Stimulated activated CD8-positive, alpha-beta memory T cell treated with anti-CD3 and anti-CD28 coated beads, Interleukin-12 subunit alpha, Interleukin-12 subunit beta, amount 100 ng/mL, for 4 hours (primary cell): ENCODE measurements around the gene CEBPA.
"Not testable (repeated sequence)": the region's sequence is repeated elsewhere in the genome, so short reads cannot be mapped to it uniquely, and the experiment has no call there.

Experiments used
- DNase-seq: peaks from one replicate; pipeline ENCODE4 v3.0.0-alpha.2; 2020; ENCODE audit warnings: low read depth

The CEBPA gene

GRCh38 chr19:33324628-33325027 lies 22.3 kb upstream of the CEBPA start:
- no peak for DNase-seq

DNA sequence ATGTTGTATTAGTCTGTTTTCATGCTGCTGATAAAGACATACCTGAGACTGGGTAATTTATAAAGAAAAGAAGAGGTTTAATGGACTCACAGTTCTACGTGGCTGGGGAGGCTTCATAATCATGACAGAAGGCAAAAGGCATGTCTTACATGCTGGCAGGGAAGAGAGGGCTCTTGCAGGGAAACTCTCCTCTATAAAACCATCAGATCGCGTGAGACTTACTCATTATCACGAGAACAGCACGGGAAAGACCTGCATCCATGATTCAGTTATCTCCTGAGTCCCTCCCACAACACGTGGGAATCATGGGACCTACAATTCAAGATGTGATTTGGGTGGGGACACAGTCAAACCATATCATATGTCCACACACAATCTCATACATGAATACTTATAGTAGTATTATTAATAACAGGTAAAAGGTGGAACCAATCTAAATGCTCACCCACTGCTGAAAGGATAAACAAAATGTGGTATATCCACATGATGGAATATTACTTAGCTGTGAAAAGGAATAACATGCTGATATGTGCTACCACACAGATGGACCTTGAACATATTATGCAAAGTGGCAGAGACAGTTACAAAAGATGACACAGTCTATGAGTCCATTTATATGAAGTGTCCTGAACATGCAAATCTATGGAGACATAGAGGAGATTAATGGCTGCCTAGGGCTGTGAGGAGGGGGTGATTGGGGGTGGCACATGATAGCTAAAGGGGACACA lies 20.9 kb upstream of the CEBPA start:
- no peak for DNase-seq

GRCh38 chr19:33320636-33321035 lies 18.3 kb upstream of the CEBPA start:
- DNase-seq: no peak

DNA sequence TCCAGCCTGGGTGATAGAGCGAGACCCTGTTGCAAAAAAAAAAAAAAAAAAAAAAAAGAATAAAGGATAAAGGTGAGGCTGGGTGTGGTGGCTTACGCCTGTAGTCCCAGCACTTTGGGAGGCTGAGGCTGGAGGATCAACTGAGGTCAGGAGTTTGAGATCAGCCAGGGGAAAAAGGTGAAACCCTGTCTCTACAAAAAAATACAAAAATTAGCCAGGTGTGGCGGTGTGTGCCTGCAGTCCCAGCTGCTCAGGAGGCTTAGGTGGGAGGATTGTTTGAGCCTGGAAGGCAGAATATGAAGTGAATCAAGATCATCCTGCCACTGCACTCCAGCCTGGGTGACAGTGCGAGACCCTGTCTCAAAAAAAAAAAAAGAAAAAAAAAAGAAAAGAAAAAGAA lies 15.7 kb upstream of the CEBPA start:
- not testable (repeated sequence) for DNase-seq

GRCh38 chr19:33317517-33317916 lies 15.2 kb upstream of the CEBPA start:
- DNase-seq: no peak

DNA sequence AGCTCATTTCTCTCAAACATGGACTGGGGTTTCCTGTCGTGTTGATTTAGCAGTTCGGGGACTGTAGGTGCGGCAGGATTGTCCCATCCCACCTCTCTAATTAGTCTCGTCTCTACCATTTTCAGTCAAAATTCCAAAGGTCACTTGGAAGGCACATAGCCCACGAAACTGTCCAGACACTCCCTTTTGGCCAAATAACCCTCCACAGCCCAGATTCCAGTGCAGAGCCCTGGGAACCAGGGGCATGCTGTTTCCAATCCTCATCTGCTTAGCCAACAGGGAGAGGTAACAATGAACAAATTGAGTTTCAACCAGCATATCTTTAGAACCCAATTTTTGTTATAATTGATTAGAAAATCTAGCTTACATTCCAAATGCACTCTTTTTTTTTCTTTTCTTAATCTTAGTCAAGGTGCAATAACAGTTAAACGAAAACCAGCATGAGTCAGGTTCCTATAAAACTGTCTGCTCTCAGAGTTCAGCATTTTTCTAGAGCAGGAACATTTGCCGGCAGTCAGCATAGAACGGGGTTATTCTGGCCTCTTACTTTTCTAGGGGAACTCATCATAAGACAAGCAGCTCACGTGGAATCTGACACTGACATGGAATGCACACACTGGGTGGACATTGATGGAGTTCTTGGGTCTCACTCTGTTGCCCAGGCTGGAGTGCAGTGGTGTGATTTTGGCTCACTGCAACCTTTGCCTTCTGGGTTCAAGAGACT lies 14.4 kb upstream of the CEBPA start:
- DNase-seq: no peak

DNA sequence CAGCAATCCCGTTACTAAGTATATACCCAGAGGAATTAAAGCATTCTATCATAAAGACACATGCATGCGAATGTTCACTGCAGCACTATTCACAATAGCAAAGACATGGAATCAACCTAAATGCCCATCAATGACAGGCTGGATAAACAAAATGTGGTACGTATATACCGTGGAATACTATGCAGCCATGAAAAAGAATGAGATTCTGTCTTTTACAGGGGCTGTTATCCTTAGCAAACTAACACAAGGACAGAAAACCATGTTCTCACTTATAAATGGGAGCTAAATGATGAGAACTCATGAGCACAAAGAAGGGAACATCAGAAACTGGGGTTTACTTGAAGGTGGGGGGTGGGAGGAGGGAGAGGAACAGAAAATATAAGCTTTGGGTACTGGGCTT lies 10.5 kb upstream of the CEBPA start:
- DNase-seq: not testable (repeated sequence)

- DNase-seq: no peak
Measured at GRCh38 chr19:33312065-33312464, 9.7 kb upstream of the CEBPA start.

DNA sequence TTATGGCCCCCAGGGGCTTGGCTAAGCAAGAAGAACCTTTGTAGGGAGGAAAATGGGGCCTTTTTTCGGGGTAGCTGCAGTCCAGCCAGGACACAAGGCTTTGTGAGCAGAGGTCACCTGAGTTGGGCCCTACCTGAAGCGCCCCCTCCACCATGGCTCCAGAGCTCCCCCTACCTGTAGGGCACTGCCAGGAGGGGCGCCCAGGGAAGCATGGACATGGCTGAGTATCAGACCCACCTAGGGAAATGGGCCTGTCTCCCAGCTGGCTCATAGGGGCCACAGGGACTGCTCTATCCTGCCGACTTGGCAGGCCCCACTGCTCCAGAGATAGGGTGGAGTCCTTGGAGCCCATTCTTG lies 9.0 kb upstream of the CEBPA start:
- no peak for DNase-seq

DNA sequence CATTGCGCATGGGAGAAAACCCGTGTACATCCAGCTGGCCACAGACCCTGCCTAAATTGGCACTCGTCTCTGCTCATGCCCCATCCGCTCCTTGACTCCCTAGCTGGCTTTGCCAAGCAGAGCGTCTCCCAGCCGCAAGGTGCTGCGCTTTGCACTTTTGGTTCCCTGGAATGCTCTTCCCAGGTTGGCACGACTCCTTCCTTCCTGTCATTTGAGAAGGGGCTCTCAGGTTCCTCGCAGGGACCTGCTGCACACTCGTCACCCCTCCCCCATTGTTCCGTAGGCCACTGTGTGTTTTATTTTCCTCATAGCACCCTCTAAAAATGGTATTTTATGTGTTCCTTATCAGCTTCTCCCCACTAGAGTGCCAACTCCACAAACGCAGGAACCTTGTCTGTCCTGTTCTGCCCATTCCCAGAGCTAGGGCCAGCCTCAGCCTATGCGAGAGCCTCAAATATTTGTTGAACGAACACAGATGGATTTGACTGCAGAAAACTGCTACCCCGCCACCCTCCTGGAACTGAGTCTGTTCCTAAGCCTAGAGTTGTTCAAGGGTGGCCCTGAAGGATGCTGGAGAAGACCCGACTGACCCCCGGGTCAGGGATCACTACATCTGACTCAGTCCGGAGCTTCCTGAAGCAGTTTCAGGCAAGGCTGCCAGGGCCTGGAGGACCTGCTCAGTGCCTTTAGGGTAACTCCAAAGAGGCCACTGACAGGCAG lies 8.4 kb upstream of the CEBPA start:
- DNase-seq: no peak

- DNase-seq: no peak
Measured at GRCh38 chr19:33309826-33310225, 7.5 kb upstream of the CEBPA start.

DNA sequence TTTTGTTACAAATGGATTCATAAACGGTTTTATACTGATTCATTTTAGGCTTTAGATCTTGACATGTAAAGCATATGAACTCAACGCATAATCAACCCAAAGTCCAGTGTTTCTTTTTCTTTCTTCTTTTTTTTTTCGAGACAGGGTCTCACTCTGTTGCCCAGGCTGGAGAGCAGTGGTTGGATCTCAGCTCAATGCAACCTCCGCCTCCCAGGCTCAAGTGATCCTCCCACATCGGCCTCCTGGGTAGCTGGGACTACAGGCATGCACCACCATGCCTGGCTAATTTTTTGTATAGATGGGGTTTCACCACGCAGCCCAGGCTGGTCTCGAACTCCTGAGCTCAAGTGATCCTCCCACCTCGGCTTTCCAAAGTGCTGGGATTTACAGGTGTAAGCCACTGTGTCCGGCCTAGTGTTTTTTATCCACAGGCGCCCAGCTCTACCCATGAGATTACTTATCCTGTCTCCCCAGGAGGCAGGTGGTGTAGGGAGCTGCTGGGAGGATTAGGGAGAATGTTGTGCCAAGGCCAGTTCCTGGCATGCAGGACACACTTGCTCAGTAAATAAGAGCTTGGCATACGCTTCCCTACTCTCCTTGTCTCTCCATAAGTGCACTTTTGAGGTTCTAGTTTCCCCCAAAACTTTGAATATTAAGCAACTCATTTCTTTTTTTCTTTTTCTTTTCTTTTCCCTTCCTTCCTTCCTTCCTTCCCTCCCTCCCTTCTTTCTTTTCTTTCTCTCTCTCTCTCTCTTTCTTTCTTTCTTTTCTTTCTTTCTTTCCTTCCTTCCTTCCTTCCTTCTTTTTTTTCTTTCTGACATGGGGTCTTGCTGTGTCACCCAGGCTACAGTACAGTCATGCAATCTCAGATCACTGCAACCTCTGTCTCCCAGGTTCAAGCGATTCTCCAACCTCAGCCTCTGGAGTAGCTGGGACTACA lies 4.8 kb upstream of the CEBPA start:
- no peak for DNase-seq

DNA sequence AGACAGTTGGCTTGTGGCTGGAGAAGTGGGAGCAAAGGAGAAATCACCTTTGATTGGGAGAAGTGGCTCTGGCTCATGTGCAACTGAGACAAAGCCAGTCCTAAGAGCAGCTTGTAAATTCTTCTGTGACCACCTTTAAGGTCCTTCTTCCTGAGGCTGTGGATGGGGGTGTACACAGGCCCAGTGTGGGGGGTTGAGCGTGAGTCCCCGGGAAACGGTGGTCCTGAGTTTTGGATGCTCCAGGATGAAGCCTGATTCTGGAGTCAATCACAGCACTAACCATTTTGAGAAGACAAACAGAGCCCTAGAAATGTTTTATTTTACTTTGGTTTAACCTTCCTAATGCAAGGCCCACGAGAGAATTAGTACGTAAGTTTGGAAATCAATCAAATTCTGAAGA lies 3.9 kb upstream of the CEBPA start:
- DNase-seq: no peak

DNA sequence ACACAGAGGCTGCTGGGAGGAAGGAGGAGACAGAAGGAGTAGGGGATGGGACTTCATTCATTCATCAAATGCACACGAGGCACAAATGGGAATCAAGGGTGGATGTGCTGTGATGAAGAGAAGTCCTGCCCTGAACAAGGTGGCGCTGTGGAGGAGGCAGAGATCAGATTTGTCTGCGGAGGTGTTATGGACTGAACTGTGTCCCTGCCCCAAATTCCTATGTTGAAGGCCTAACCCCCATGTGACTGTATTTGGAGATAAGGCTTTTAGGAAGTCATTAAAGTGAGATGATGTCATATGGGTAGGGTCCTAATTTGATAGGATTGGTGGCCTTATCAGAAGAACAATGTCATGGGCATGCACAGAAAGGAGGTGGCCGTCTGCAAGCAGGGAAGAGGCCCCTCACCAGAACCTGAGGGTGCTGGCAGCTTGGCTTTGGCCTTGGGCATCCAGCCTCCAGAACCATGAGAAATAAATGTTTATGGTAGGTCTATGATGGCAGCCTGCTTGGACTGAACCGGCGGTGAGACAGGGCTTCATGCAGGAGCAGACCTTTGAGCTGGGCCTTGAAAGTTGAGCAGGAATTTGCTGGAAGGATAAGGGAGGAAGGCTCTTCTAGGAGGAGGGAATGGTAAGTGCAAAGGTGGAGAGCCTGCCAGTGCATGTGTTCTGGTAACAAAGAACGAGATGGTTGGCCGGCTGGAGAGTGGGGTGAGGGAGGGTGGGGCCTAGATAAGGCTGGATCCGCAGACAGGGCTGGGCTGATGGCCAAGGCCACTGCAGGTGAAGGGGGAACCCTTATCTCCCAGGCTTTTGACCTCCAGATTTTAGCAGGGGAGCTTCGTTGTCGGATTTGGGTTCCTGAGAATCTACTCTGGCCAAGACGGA lies 2.7 kb upstream of the CEBPA start:
- no peak for DNase-seq

- DNase-seq: no peak
Measured at GRCh38 chr19:33304371-33304759, 2.0 kb upstream of the CEBPA start.

GRCh38 chr19:33303791-33304345 lies 1.5 kb upstream of the CEBPA start:
- no peak for DNase-seq

DNA sequence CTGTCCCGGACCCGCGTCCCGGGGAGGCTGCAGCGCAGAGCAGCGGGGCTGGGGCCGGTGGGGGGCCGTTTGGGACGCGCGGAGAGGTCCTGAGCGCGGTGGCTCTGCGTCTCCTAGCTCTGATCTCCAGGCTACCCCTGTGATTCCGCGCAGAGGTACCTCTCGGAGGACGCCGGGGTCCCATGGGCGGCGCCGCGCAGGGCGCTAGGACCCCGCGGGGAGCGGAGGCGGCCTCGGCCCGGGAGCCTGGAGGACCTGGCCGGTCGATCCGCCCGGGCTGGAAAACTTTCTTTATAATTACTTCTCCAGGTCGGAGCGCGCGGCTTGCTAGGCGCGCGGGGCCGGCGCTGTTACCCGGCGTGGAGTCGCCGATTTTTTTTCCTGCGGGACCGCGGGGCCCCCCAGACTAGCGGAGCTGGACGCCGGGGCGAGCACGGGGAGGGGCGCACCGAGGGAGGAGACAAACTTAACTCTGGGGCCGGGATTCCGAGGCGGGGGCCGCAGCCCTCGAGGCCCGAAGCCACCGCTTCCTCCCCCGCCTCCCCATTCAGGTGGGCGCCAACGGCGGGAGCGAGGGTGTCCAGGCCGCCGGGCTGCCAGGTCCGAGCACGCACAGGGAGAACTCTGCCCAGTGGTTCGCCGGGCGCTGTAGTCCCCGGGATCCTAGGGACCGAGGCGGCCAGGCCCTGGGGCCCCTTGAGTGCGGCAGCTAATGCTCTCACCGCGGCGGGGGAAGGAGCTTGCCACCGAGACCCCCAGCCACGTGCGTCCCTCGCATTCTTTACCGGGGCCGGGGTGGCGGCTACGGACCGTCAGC lies 848 bp upstream of the CEBPA start:
- no peak for DNase-seq

DNA sequence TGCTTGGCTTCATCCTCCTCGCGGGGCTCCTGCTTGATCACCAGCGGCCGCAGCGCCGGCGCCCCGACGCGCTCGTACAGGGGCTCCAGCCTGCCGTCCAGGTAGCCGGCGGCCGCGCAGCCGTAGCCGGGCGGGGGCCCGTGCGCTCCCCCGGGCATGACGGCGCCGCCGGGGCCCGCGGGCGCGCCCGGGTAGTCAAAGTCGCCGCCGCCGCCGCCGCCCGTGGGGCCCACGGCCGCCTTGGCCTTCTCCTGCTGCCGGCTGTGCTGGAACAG lies 497 bp downstream of the CEBPA start:
- no peak for DNase-seq

GRCh38 chr19:33301144-33301899 lies 1.0 kb downstream of the CEBPA start:
- no peak for DNase-seq

GRCh38 chr19:33300894-33301143 lies 1.5 kb downstream of the CEBPA start:
- DNase-seq: no peak
